Measurements from ENCODE around the gene SOCS1. TPM values are rescaled to one million over a fixed set of nuclear protein-coding genes. Genes with fewer than 3 reads are reported as not detected.

The SOCS1 gene
- total and polyA plus RNA-seq, 2 experiments from 2014 or later = 84.7 to 104 TPM

- no peak for DNase-seq (ENCODE audit: low spot score)
- no peaks in the 10 kb centered on the region; the same call in 1 of the 2 replicates for H3K4me1 ChIP-seq (ENCODE audit: insufficient read depth)
- no peaks in the 10 kb centered on the region for H3K9me2 ChIP-seq (ENCODE audit: insufficient read depth)
- no peaks in the 10 kb centered on the region for H3K79me2 ChIP-seq (replicated peaks; ENCODE audit: insufficient read depth)
- Mint-ChIP-seq H3K4me3 (no peak overlapping the region), H3K4me1 (peaks cover 11% of the 10 kb centered on the region), H3K27ac (no peak overlapping the region), H3K27me3 (ENCODE audit: insufficient read depth, low read depth, poor library complexity) (peaks cover 12% of the 10 kb centered on the region), H3K9me3 (peaks cover 3% of the 10 kb centered on the region; the same call in 1 of the 3 replicates), H3K36me3 (ENCODE audit: low read depth) (no peaks in the 10 kb centered on the region; the same call in 2 of the 3 replicates)
- no peaks in the 10 kb centered on the region for H3K36me3 ChIP-seq (ENCODE audit: insufficient read depth)
- TF ChIP-seq STAT1 (IDR thresholded peaks at IDR 0.05; ENCODE audit: unreplicated experiment) = no peak
- TF ChIP-seq REST (IDR thresholded peaks at IDR 0.05; ENCODE audit: unreplicated experiment) = no peak
- no peak for TF ChIP-seq EZH2phosphoT487 (IDR thresholded peaks at IDR 0.05; ENCODE audit: unreplicated experiment)
- no peak for TF ChIP-seq ZNF331 (CRISPR knock-in tag; IDR thresholded peaks at IDR 0.05; ENCODE audit: low read depth)
- no peak for TF ChIP-seq JUNB (IDR thresholded peaks at IDR 0.05; ENCODE audit: unreplicated experiment)
- no peak for TF ChIP-seq POLR2AphosphoS5 (IDR thresholded peaks at IDR 0.05; ENCODE audit: low read depth)
- TF ChIP-seq CREB1 (CRISPR knock-in tag; IDR thresholded peaks at IDR 0.05; ENCODE audit: low read depth) = no peak
- TF ChIP-seq NANOG (IDR thresholded peaks at IDR 0.05; ENCODE audit: borderline replicate concordance) = no peak
- no peak for TF ChIP-seq ZNF462 (CRISPR knock-in tag; IDR thresholded peaks at IDR 0.05)
- TF ChIP-seq CTCF (conservative IDR thresholded peaks at IDR 0.05; ENCODE audit: low read depth in 2 of 2) = no peak
- no peak for TF ChIP-seq ZNF114 (CRISPR knock-in tag; IDR thresholded peaks at IDR 0.05)
- TF ChIP-seq ETS1 (IDR thresholded peaks at IDR 0.05) = no peak
- no peak for TF ChIP-seq EZH2 (IDR thresholded peaks at IDR 0.05; ENCODE audit: low read depth, unreplicated experiment)
- H3K4me3 ChIP-seq = no peak overlapping the region
- no peaks in the 10 kb centered on the region for H4K20me1 ChIP-seq (replicated peaks; ENCODE audit: insufficient read depth)
- H3K27me3 ChIP-seq (ENCODE audit: insufficient read depth) = no peaks in the 10 kb centered on the region
- H3K27ac ChIP-seq (ENCODE audit: low read depth) = no peak overlapping the region
- peak overlapping the region; percentile 93 for H2AFZ ChIP-seq
- no peak overlapping the region for H3K4me2 ChIP-seq
- 0 out of 2 replicates have a peak, but pooled peaks cover 3% of the 10 kb centered on the region for H3F3A ChIP-seq (replicated peaks; ENCODE audit: low read depth)
- peak; percentile 35 for ATAC-seq
Observed at GRCh38 chr16:11273721-11274324, 17.8 kb upstream of the SOCS1 start.
